Measurements from ENCODE around the gene RNF144B.
"Not testable (repeated sequence)": the region's sequence is repeated elsewhere in the genome, so short reads cannot be mapped to it uniquely, and the experiment has no call there.

RNF144B gene

GRCh38 chr6:18406955-18407749 lies 20.0 kb downstream of the RNF144B start:
- no peak for DNase-seq (ENCODE audit: low read depth in 1 of 2, low spot score in 1 of 2)

- not testable (repeated sequence) for DNase-seq (ENCODE audit: low read depth in 1 of 2, low spot score in 1 of 2)
Observed at GRCh38 chr6:18409602-18410001, 22.5 kb downstream of the RNF144B start.

- DNase-seq (ENCODE audit: low read depth in 1 of 2, low spot score in 1 of 2) = no peak
Observed at GRCh38 chr6:18410412-18410811, 23.3 kb downstream of the RNF144B start.

GRCh38 chr6:18412068-18412467 lies 24.9 kb downstream of the RNF144B start:
- DNase-seq (ENCODE audit: low read depth in 1 of 2, low spot score in 1 of 2) = no peak

GRCh38 chr6:18412644-18413043 lies 25.5 kb downstream of the RNF144B start:
- DNase-seq (ENCODE audit: low read depth in 1 of 2, low spot score in 1 of 2) = no peak

GRCh38 chr6:18413381-18413780 lies 26.2 kb downstream of the RNF144B start:
- no peak for DNase-seq (ENCODE audit: low read depth in 1 of 2, low spot score in 1 of 2)

GRCh38 chr6:18414116-18414515 lies 27.0 kb downstream of the RNF144B start:
- no peak for DNase-seq (ENCODE audit: low read depth in 1 of 2, low spot score in 1 of 2)

GRCh38 chr6:18415207-18415606 lies 28.1 kb downstream of the RNF144B start:
- no peak for DNase-seq (ENCODE audit: low read depth in 1 of 2, low spot score in 1 of 2)

- DNase-seq (ENCODE audit: low read depth in 1 of 2, low spot score in 1 of 2) = no peak
Observed at GRCh38 chr6:18415671-18416340, 28.7 kb downstream of the RNF144B start.

- no peak for DNase-seq (ENCODE audit: low read depth in 1 of 2, low spot score in 1 of 2)
Observed at GRCh38 chr6:18416341-18416679, 29.2 kb downstream of the RNF144B start.

GRCh38 chr6:18420328-18420727 lies 33.2 kb downstream of the RNF144B start:
- DNase-seq (ENCODE audit: low read depth in 1 of 2, low spot score in 1 of 2) = no peak

- no peak for DNase-seq (ENCODE audit: low read depth in 1 of 2, low spot score in 1 of 2)
Observed at GRCh38 chr6:18422136-18422535, 35.0 kb downstream of the RNF144B start.

- no peak for DNase-seq (ENCODE audit: low read depth in 1 of 2, low spot score in 1 of 2)
Observed at GRCh38 chr6:18423426-18423825, 36.3 kb downstream of the RNF144B start.

GRCh38 chr6:18424201-18424600 lies 37.1 kb downstream of the RNF144B start:
- DNase-seq (ENCODE audit: low read depth in 1 of 2, low spot score in 1 of 2) = no peak

GRCh38 chr6:18425218-18425617 lies 38.1 kb downstream of the RNF144B start:
- DNase-seq (ENCODE audit: low read depth in 1 of 2, low spot score in 1 of 2) = no peak

GRCh38 chr6:18427296-18427695 lies 40.1 kb downstream of the RNF144B start:
- no peak for DNase-seq (ENCODE audit: low read depth in 1 of 2, low spot score in 1 of 2)

GRCh38 chr6:18429655-18430297 lies 42.6 kb downstream of the RNF144B start:
- DNase-seq (ENCODE audit: low read depth in 1 of 2, low spot score in 1 of 2) = no peak

GRCh38 chr6:18431581-18431980 lies 44.4 kb downstream of the RNF144B start:
- no peak for DNase-seq (ENCODE audit: low read depth in 1 of 2, low spot score in 1 of 2)

GRCh38 chr6:18432180-18432579 lies 45.0 kb downstream of the RNF144B start:
- DNase-seq (ENCODE audit: low read depth in 1 of 2, low spot score in 1 of 2) = no peak

- no peak for DNase-seq (ENCODE audit: low read depth in 1 of 2, low spot score in 1 of 2)
Observed at GRCh38 chr6:18432619-18433018, 45.5 kb downstream of the RNF144B start.

GRCh38 chr6:18433059-18433458 lies 45.9 kb downstream of the RNF144B start:
- DNase-seq (ENCODE audit: low read depth in 1 of 2, low spot score in 1 of 2) = no peak

- no peak for DNase-seq (ENCODE audit: low read depth in 1 of 2, low spot score in 1 of 2)
Observed at GRCh38 chr6:18436341-18436740, 49.2 kb downstream of the RNF144B start.

All from activated CD4-positive, alpha-beta T cell treated with anti-CD3 and anti-CD28 coated beads, Interleukin-2, amount 50 U/mL, for 24 hours (primary cell).